ENCODE data around the gene FBXW7.

GRCh38 chr4:152357206-152357605 lies 178.7 kb downstream of the FBXW7 start:
- TF ChIP-seq TEAD4 (IDR thresholded peaks at IDR 0.05) (no peak), RAD21 (IDR thresholded peaks at IDR 0.05; ENCODE audit: low read depth) (no peak), EP300 (IDR thresholded peaks at IDR 0.05; ENCODE audit: borderline replicate concordance) (no peak)
